Prostate gland (tissue), 2 donors: ENCODE results near the gene TPRX1. TPM values are rescaled to one million over a fixed set of nuclear protein-coding genes. Genes with fewer than 3 reads are reported as not detected.

Experiments
- DNase-seq: peaks from one replicate; pipeline ENCODE4 v3.0.0-alpha.2; 2019; ENCODE audit warnings: low spot score
- H3K27ac ChIP-seq, 2 donors: fragments of 200-600 bp; sonication (generic); 2 replicates each; pipeline ENCODE4 v1.5.1; 2017 to 2019
- H3K27me3 ChIP-seq: fragments of 200-600 bp; sonication (generic); replicated peaks from 2 replicates; pipeline ENCODE4 v1.5.1; 2019; ENCODE audit not compliant: insufficient read depth
- H3K36me3 ChIP-seq, 2 donors: fragments of 200-600 bp; sonication (generic); 1 replicate in 1 of 2; 2 replicates in 1 of 2; pipeline versions ENCODE4 v1.5.1 to v1.8.1; 2017 to 2019
- H3K4me1 ChIP-seq: fragments of 200-600 bp; sonication (generic); replicated peaks from 2 replicates; pipeline ENCODE4 v1.5.1; 2019
- H3K4me3 ChIP-seq, 2 donors: fragments of 200-600 bp; sonication (generic); 2 replicates each; pipeline ENCODE4 v1.5.1; 2017 to 2019
- H3K9me3 ChIP-seq: fragments of 200-600 bp; sonication (generic); 2 replicates; pipeline ENCODE4 v1.5.1; 2017
- POLR2A ChIP-seq: fragments of 450-650 bp; IDR thresholded peaks from one replicate; pipeline ENCODE4 v1.6.1; 2016; ENCODE audit warnings: antibody characterized with exemption, mild to moderate bottlenecking
- POLR2AphosphoS5 ChIP-seq: sonication (generic); formaldehyde crosslinking; IDR thresholded peaks from one replicate; pipeline ENCODE4 v1.6.1; 2017; ENCODE audit warnings: antibody characterized with exemption
- WGBS: methylation state at CpG from one replicate; pipeline ENCODE4 v1.1.5; 2018; 5-methylcytosine and 5-hydroxymethylcytosine counted together
- intact Hi-C: fragments of 100-400 bp; cut with DNase I; formaldehyde crosslinking; loops from one replicate; pipeline ENCODE4 v1.14.2; 2022
- total RNA-seq, 2 donors: library from RNA; depleted of rRNA; stranded (reverse); fragments of >200 nt; gene quantifications; one replicate each; pipeline ENCODE4 v1.1.0, GENCODE V29; 2016
- TF ChIP-seq, protein P1 (sequence below), 4 experiments: fragments of 200-600 bp in 2 of 4; fragments of 450-650 bp in 2 of 4; sonication (generic) in 2 of 4; IDR thresholded peaks; 1 replicate in 3 of 4; 2 replicates in 1 of 4; pipeline ENCODE4 v1.5.1; 2016 to 2019; ENCODE audit warnings: antibody characterized with exemption in 4 of 4, mild to moderate bottlenecking in 2 of 4, moderate library complexity in 2 of 4

TPRX1 gene
- total RNA-seq, 2 donors from 2014 or later: 0.91 TPM; not detected in 1

DNA sequence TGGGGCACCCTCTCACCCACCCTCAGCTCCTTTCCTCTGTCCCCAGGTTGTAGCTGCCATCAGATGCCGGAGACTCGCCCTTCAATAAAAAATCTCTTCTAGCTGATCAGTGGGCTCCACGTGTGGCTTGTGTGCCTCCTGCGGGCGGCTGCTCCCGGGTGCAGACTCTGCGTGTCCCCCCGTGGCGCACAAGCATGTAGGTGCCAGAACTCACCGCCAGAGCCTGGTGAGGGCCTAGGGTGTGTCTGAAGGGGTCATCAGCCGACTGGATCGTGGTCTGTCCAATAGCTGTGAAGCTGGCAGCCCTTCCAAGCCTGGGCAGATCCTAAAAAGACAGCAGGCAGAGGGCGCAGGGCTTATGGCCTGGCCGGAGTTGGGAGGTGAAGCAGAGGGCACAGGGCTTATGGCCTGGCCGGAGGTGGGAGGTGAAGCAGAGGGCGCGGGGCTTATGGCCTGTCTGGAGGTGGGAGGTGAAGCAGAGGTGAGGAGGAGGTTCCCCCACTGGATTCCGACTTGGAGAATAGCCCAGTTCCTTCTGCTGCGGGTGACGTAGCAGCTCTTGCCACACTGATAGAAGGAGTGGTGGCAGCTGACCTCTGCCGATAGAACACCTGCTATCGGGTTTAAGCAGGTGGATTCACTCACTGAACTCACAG lies 47.3 kb downstream of the TPRX1 start:
- no peaks in the 10 kb centered on the region for H3K27me3 ChIP-seq
- 89% methylated on average over 22 of the region's 22 CpGs for WGBS
- no peaks in the 10 kb centered on the region for H3K4me1 ChIP-seq
- H3K27ac ChIP-seq: no peak overlapping the region
- intact Hi-C loops: no loop called here
- no peak for DNase-seq
- no peak overlapping the region for H3K4me3 ChIP-seq
- H3K36me3 ChIP-seq: peaks cover 20 to 51% of the 10 kb centered on the region in 2 donors
- no peaks in the 10 kb centered on the region for H3K9me3 ChIP-seq
- TF ChIP-seq, protein P1, sequence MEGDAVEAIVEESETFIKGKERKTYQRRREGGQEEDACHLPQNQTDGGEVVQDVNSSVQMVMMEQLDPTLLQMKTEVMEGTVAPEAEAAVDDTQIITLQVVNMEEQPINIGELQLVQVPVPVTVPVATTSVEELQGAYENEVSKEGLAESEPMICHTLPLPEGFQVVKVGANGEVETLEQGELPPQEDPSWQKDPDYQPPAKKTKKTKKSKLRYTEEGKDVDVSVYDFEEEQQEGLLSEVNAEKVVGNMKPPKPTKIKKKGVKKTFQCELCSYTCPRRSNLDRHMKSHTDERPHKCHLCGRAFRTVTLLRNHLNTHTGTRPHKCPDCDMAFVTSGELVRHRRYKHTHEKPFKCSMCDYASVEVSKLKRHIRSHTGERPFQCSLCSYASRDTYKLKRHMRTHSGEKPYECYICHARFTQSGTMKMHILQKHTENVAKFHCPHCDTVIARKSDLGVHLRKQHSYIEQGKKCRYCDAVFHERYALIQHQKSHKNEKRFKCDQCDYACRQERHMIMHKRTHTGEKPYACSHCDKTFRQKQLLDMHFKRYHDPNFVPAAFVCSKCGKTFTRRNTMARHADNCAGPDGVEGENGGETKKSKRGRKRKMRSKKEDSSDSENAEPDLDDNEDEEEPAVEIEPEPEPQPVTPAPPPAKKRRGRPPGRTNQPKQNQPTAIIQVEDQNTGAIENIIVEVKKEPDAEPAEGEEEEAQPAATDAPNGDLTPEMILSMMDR (IDR thresholded peaks at IDR 0.05): no peak
- TF ChIP-seq POLR2A (no peak), POLR2AphosphoS5 (no peak)

DNA sequence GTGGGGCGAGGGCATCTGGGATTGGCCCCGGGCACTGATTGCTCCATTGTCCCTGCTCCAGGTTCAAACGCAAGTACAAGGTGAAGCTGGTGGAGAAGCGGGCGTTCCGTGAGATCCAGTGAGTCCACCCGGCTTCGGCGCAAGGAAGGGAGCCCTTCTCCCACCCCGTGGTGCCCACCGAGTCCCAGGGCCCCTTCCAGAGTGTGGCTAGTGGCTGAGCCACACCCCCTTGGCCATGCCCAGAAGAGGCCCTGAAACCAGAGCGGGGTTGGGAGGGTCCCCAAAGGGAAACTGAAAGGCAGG lies 47.8 kb downstream of the TPRX1 start:
- Histone ChIP-seq H3K27me3 (no peaks in the 10 kb centered on the region), H3K27ac (no peak overlapping the region), H3K4me3 (no peak overlapping the region), H3K4me1 (no peaks in the 10 kb centered on the region), H3K9me3 (no peaks in the 10 kb centered on the region), H3K36me3 (peaks cover 20 to 54% of the 10 kb centered on the region in 2 donors)
- intact Hi-C loops: no loop called here
- TF ChIP-seq POLR2A (no peak), POLR2AphosphoS5 (no peak)
- TF ChIP-seq, protein P1 (IDR thresholded peaks at IDR 0.05): no peak
- 93% methylated on average over 12 of the region's 12 CpGs for WGBS
- no peak for DNase-seq

DNA sequence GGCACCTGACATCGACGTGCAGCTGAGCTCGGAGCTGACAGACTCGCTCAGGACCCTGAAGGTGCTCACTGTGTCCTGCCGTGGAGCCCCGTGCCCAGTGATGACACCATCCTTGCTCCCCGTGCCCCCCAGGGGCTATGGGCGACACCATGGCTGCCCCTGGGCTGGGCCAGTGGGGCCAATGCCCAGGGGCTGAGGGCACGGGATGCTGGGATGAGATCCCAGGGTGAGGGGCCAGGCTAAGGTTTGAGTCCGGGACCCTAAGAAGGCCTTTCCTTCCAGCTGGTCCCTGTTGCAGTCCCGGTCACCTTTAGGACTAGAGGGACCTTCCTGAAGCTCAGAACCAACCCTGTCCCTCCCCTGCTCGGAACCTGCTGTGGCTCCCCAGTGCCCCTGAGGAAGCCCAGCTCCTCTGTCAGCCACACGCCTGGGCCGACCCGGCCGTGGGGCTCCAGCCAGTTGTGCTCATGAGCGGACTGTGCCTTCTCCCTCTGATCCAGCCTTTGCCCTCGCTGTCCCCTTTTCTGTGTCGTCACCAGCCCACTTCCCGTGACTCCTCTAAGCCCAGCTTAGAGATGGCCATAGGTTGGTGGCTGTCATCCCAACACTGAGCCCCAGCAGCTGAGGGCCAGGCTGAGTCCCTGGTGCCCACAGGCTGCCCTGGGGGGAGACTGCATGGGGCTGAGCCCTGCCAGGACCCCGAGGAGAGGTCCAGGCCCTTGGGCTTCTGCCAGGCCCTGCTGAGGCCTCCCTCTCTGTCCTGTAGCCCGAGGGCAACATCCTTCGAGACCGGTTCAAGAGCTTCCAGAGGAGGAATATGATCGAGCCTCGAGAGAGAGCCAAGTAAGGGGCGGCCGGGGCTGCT lies 48.4 kb downstream of the TPRX1 start:
- TF ChIP-seq POLR2AphosphoS5 (no peak), POLR2A (no peak)
- TF ChIP-seq, protein P1 (IDR thresholded peaks at IDR 0.05): no peak
- Histone ChIP-seq H3K27me3 (no peaks in the 10 kb centered on the region), H3K36me3 (peaks cover 26 to 60% of the 10 kb centered on the region in 2 donors), H3K9me3 (no peaks in the 10 kb centered on the region), H3K4me3 (no peak overlapping the region), H3K27ac (no peak overlapping the region), H3K4me1 (no peaks in the 10 kb centered on the region)
- WGBS: 91% methylated on average over 27 of the region's 28 CpGs
- intact Hi-C loops: no loop called here
- no peak for DNase-seq

DNA sequence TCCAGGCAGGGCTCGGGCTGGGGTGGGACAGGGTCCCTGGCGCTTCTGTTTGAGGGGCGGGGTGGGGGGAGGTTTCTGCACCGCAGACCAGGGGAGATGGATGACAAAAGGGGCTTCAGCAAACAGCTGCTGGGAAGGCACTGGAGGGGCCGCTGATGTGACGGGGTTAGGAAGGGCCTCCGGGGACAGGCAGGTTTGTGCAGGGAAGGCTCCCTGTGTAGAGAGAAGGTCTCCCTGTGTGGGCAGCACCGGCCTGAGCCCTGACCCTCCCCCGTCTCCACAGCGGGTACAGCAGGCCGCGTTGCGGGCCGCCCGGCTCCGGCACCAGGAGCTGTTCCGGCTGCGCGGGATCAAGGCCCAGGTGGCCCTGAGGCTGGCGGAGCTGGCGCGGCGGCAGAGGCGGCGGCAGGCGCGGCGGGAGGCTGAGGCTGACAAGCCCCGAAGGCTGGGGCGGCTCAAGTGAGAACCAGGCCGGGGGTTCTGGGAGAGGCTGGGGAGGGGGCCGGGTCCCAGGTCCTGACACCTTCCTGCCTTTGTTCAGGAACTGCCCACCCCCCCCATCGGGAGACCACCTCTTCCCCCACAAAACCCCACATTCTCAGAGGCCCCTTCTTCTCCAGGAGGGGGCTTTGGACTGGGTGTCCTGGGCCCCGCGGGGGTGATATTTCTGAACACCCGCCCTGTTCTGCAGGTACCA lies 49.1 kb downstream of the TPRX1 start:
- Histone ChIP-seq H3K9me3 (no peaks in the 10 kb centered on the region), H3K4me3 (no peak overlapping the region), H3K27me3 (no peaks in the 10 kb centered on the region), H3K27ac (no peak overlapping the region), H3K36me3 (peaks cover 32 to 68% of the 10 kb centered on the region in 2 donors), H3K4me1 (no peaks in the 10 kb centered on the region)
- intact Hi-C loops: no loop called here
- WGBS: 87% methylated on average over 36 of the region's 36 CpGs
- no peak for DNase-seq
- TF ChIP-seq POLR2A: no peak
- TF ChIP-seq POLR2AphosphoS5: no peak
- TF ChIP-seq, protein P1 (IDR thresholded peaks at IDR 0.05): no peak
